Right kidney (tissue), 1 donor: ENCODE measurements around the gene FCN1.

Source experiments
- DNase-seq: peaks from one replicate; pipeline ENCODE4 v3.0.0-alpha.2; 2016

FCN1 gene

DNA sequence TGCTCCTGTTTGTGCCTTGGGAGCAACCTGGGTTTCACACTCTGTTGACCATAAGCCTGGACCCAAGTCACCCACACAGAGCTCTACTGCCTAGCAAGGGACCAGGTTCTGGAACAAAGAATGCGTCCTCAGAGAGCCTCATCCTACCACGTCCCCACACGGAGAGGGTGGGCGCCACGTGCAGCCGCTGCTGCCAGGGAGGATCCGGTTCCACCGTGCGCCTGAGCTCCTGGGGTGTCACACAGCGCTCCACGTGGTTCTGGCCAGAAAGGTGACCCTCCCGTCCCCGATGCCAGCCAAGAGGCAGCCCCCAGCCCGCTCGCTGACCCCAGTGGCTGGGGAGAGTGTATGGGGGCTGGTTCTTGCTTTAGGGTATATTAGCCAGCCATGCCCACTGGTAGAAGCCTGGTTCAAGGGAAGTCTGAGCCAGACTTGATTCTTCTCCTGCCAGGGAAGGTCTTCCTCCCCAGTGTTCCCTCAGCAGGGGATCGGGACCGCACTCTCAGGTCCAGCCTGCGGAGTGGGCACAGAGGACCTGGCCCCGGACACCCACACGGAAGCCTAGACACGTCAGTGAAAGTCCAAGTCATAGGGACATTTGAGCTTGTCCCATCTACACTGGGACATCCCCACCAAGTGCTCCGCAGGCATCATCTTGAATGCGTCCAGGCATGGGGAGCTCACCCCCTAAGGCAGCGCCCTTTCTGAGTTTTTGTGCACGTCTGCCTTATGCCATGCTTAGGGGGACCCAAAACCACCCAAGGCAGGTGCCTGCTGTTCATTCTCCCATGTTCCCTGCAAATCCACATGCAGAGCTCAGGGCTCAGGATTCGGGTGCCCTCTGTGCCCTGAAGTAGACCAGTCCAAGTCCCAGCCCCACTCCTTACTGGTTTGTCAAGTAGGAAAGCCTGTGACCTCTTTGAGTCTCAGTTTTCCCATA is 2.4 kb downstream of the FCN1 start:
- DNase-seq: no peak

DNA sequence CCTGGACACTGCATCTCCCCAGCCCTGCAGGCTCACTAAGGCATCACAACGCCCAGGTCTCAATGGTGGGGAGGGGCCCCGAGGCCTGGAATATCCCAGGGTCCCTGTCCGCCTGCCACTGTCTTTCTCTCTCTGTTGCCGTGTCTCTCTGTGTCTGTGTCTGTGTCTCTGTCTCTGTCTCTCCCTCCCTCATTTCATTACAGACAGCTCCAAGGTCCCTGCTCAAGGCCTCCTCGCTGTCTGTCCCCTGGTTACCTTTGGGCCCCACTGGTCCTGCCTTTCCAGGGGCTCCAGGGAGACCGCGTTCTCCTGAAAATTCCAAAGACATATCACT is 3.2 kb downstream of the FCN1 start:
- no peak for DNase-seq

GRCh38 chr9:134913713-134914500 is 3.8 kb downstream of the FCN1 start:
- DNase-seq: no peak

- DNase-seq: no peak
Observed at GRCh38 chr9:134913041-134913712, 4.5 kb downstream of the FCN1 start.

DNA sequence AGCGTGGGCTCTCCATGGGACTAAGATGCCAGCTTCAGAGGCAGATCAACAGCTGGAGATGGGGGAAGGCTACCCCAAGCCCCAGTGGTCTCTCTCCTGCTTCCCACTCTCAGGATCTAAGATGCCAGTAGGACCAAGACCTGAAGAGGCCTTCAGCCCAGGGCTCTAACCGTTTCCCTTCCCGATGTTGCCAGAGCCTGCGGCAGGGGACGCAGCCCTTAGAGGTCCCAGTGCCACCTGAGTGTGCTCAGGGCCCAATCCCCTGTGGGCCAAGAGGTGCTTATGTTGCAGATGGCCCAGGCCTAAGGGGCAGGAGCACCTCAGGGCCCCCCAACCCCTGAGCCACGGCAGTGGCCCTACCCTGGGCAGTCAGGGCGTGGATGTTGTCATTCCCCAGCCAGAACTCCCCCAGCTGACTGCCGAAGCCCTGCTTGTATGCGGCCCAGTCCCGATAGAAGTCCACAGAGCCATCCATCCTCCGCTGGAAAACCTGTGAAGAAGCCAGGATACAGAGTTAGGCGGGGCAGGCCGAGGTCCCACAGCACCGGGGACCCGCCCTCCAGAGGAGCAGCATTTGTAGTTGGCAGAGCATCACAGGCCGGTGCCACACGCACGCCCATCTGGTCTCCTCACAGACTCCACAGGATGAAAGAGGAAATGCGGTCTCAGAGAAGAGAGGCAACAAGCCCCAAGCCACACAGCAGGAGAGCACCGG is 5.4 kb downstream of the FCN1 start:
- no peak for DNase-seq

GRCh38 chr9:134909511-134910481 is 7.9 kb downstream of the FCN1 start:
- no peak for DNase-seq

GRCh38 chr9:134908524-134909309 is 9.0 kb downstream of the FCN1 start:
- no peak for DNase-seq

DNA sequence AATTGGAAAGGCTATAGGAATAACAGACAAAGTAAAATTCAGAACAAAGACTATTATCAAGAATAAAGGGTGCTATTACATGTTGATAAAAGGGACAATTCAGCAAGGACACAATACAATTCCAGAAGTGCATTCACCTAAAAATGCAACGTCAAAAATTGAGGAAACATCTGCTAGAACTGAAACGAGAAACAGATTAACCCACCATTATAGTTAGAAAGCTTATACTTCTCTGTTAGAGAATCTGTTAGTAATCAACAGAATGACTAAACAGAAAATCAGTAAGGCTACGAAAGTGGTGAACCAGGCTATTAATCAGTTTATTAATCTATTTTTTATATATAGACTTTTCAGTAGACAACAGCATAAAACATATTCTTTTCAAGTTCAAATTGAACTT is 14.8 kb downstream of the FCN1 start:
- no peak for DNase-seq

DNA sequence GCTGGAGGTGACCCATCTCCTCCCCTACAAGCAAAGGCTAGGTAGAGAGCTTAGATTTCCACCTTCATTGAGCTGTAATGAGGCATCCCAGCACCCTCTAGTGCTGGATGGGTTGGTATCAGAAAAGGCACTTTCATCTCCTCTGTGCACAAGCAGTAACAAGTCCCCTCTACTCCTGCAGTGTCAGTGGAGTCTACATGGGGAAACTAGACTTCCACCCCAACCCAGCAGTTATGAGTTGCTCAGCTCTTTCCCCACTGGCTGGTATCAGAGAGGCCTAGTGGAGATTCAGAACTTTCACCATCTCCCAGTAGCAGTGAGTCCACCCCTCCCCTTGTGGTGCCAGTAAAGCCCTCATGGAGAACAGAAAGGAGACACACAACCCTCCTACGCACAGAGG is 17.9 kb downstream of the FCN1 start:
- DNase-seq: no peak

- no peak for DNase-seq
Observed at GRCh38 chr9:134899168-134899567, 18.5 kb downstream of the FCN1 start.

DNA sequence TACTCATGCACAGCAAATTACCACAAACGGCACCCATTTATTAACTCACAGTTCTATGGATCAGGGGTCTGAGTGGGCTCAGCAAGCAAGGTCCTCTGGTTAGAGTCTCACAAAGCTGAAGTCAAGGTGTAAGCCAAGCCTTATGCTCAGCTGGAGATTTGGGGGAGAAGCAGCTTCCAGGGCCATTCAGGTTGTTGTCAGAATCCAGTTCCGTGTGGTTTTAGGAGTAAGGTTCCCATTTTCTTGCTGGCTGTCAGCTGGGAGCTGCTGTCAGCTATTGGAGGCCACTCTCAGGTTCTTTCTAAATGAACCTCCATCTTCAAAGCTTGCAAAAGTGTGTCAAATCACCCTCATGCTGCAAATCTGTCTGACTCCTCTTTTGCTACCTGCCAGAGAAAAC is 19.4 kb downstream of the FCN1 start:
- no peak for DNase-seq

GRCh38 chr9:134897584-134898170 is 20.0 kb downstream of the FCN1 start:
- DNase-seq: no peak

- DNase-seq: no peak
Observed at GRCh38 chr9:134896834-134897583, 20.7 kb downstream of the FCN1 start.

GRCh38 chr9:134895908-134896833 is 21.5 kb downstream of the FCN1 start:
- no peak for DNase-seq

- DNase-seq: no peak
Observed at GRCh38 chr9:134895567-134895907, 22.2 kb downstream of the FCN1 start.

DNA sequence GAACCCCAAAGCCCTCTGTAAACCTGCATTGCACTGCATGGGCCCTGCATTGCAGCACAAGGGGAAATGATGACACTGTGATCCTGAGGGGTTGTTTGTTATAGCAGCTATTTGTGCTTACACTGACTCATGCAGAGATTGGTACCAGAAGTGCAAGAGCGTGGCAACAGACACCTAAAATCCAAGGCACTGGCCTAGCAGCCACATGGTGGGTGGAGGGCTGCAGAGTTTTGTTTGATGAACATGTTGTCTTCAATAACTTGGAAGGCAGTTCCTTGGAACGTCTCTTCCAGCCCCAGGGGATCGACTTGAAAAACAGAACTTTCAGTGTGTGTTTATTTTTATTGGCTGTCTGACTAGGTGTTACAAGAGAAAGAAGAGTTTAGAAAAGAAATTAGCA is 22.6 kb downstream of the FCN1 start:
- no peak for DNase-seq

- no peak for DNase-seq
Observed at GRCh38 chr9:134894136-134894860, 23.4 kb downstream of the FCN1 start.
